Stromal cell of bone marrow (primary cell): ENCODE results near the gene PPP2R3C.
"Not testable (repeated sequence)": the region's sequence is repeated elsewhere in the genome, so short reads cannot be mapped to it uniquely, and the experiment has no call there.

Source experiments
- DNase-seq: peaks from one replicate; pipeline ENCODE4 v3.0.0-alpha.2; 2012; ENCODE audit warnings: low read depth

Gene PPP2R3C

DNA sequence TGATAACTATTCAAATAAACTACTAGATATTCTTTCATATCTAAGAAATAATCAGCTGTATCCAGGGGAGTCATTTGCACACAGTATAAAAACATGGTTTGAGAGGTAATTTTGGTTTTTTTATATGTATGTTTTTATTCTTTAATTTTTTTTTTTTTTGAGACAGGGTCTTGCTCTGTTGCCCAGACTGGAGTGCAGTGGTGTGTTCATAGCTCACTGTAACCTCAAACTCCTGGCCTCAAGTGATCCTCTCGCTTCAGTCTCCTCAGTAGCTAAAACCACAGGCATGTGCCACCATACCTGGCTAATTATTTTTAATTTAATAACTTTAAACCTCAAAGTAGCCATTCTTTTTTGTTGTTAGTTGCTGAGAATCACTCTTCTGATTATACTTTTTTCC, 2.3 kb upstream of the PPP2R3C start:
- no peak for DNase-seq

- no peak for DNase-seq
These were observed 1.6 kb upstream of the PPP2R3C start for GRCh38 chr14:35123388-35123703.

GRCh38 chr14:35122696-35123387, 1.1 kb upstream of the PPP2R3C start:
- DNase-seq, result no peak

- DNase-seq, result no peak
These were observed 534 bp downstream of the PPP2R3C start for GRCh38 chr14:35121026-35121886.

GRCh38 chr14:35117112-35117511, 4.7 kb downstream of the PPP2R3C start:
- DNase-seq, result no peak

- DNase-seq, result no peak
These were observed 5.5 kb downstream of the PPP2R3C start for GRCh38 chr14:35116242-35116641.

DNA sequence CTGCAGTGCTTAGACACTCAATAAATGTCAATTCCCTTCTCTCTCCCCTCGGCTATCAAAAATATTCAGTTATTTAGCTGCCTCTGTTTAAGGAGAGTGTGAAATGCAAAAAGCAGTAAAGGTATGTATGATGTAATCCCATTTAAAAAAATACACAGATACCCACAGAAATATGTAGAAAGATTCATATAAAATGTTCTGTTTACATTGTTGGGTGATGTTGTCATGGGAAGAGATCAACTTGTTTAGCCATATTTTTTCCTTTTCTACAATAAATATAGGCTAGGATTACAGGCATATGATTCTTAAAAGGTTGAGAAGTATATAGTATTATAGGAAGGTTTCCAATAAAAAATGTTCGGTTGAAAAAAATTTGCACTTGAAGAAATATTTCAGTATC, 7.8 kb downstream of the PPP2R3C start:
- DNase-seq, result no peak

- DNase-seq, result no peak
These were observed 8.4 kb downstream of the PPP2R3C start for GRCh38 chr14:35113308-35113950.

DNA sequence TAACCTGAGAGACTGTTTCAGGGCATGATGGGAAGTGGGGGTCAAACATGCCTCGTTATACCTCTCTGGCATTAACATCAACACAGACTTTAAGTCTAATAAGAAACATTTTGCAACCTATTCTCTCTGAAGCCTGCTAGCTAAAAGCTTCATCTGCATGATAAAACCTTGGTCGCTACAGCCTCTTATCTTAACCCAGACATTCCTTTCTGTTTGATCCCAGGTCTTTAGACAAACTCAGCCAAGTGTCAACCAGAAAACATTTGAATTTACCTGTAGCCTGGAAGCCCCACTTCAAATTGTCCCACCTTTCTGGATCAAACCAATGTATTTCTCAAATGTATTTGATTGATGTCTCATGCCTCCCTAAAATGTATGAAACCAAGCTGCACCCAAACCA, 9.1 kb downstream of the PPP2R3C start:
- DNase-seq, result no peak

DNA sequence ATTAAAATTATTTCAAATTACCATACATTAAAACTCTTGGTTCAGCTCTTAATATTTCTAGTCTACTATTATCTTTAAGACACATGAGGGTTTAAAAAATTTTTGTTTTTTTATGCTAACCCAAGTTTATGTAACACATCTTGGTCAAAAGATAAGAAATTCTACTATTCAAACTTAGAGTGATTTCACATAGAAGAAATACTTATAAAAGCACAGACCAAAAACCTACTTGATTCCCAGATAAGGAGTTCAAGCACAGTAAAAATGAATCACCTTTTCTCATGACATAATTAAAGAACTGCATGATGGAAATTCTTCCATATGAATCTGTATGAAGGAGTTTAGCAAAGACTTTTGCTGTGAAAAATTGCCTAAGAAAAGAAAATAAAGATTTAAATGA, 13.9 kb downstream of the PPP2R3C start:
- DNase-seq, result no peak

DNA sequence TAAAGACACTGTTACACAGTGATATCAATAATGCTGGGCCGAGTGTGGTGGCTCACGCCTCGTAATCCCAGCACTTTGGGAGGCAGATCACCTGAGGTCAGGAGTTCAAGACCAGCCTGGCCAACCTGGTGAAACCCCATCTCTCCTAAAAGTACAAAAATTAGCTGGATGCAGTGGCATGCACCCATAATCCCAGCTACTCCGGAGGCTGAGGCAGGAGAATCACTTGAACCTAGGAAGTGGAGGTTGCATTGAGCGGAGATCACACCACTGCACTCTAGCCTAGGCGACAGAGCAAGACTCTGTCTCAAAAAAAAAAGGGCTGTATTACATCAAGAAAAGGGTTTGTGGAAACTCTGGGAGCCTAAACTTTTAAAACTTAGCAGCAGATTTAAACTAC, 27.1 kb downstream of the PPP2R3C start:
- DNase-seq, result not testable (repeated sequence)

DNA sequence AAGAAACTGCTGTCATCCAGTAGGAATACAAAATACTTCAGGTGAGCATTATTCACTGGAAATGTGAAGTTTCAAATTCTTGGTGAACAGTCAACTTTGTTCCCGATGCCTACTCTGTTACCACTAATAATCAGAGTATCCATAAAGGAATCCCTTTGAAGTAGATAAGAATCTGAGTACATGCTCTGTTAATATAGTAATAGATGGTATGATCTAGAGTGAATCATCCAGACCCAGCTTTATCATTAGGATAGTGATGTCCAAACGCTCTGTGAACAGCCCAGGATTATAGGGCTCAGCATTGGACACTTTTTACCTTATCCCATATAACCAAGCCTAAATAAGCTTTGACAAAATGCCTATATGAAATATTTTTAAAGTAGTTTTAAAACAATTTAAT, 33.3 kb downstream of the PPP2R3C start:
- no peak for DNase-seq

DNA sequence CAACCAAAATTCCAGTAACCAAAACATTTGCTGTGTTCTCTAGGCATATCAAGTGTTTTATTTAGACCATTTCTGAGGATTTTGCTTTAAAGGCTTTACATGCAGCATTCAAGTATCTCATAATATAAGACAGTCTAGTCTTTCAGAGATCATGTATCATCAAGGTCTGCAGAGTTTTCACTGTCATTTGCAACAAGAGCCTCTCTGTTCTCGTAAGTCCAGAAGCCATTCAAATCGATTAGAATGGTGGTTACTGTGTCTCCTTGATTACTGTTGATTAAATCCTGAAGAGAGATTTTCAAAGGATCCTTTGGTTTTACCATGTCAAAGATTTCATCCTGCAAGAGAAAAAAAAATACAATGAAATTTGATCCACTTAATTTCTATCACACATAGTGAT, 36.3 kb downstream of the PPP2R3C start:
- DNase-seq, result no peak

DNA sequence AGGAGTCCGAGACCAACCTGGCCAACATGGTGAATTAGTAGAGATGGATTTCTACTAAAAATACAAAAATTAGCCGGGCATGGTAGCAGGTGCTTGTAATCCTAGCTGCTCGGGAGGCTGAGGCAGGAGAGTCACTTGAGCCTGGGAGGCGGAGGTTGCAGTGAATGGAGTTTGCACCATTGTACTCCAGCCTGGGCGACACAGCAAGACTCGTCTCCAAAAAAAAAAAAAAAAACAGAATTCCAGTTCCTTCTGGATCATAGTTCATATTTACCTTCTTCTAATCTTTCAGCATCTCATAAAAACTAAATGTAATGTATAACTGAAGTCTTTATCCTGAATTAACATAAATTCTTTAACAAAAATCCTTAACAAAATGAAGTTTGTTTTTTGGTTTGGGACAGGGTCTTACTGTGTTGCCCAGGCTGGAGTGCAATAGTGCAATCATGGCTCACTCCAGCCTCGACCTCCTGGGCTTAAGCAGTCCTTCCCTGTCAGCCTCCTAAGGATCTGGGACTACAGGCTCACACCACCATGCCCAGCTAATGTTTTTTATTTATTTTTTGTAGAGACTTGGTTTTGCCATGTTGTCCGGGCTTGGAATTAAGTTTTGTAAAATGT, 38.1 kb downstream of the PPP2R3C start:
- no peak for DNase-seq

GRCh38 chr14:35079742-35080141, 42.0 kb downstream of the PPP2R3C start:
- no peak for DNase-seq

DNA sequence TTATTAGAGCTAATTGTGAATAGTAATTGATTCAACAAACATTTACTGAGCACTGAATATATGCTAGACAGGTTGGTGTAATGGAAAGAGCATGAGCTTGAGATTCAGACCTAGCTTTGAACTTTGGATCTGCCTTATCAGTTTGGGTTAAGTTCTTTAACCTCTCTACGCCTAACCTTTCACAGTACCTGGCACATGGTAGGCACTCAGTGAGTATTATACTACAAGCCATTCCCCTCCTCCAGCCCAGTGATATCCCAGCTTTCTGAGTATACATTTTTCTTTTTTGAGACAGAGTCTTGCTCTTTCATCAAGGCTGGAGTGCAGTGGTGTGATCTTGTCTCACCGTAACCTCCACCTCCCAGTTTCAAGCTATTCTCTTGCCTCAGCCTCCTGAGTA, 43.7 kb downstream of the PPP2R3C start:
- no peak for DNase-seq

GRCh38 chr14:35073486-35073885, 48.3 kb downstream of the PPP2R3C start:
- no peak for DNase-seq

DNA sequence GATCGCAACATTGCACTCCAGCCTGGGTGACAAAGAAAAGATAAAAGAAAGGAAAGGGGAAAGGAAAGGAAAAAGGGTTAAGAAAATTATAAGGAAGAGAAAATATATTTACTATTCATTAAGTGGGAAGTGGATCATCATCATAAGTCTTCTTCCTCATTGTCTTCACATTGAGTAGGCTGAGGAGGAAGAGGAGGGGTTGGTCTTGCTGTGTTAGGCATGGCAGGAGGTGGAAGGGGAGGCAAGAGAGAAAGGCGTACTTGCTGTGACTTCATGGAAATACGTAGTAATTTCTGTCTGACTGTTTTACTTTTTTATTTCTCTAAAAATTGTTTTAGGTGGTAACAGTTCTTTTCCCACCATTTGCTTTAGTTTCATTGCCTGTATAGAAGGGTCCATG, 49.6 kb downstream of the PPP2R3C start:
- no peak for DNase-seq

- DNase-seq, result no peak
These were observed 53.4 kb downstream of the PPP2R3C start for GRCh38 chr14:35068238-35069012.

GRCh38 chr14:35065731-35066130, 56.1 kb downstream of the PPP2R3C start:
- not testable (repeated sequence) for DNase-seq

GRCh38 chr14:35061113-35061791, 60.5 kb downstream of the PPP2R3C start:
- DNase-seq, result not testable (repeated sequence)
